GM10266 (cell line): Measurements from ENCODE around the gene MEGF8.

Experiments
- DNase-seq: peaks from one replicate; pipeline ENCODE4 v3.0.0; 2012; ENCODE audit errors: extremely low spot score
- TF ChIP-seq, protein P1 (sequence below): IDR thresholded peaks from 2 replicates; pipeline ENCODE4 v1.5.1; 2012; ENCODE audit warnings: mild to moderate bottlenecking, low read depth; ENCODE audit not compliant: control insufficient read depth, insufficient read depth; ENCODE audit errors: missing control alignments

Gene MEGF8

DNA sequence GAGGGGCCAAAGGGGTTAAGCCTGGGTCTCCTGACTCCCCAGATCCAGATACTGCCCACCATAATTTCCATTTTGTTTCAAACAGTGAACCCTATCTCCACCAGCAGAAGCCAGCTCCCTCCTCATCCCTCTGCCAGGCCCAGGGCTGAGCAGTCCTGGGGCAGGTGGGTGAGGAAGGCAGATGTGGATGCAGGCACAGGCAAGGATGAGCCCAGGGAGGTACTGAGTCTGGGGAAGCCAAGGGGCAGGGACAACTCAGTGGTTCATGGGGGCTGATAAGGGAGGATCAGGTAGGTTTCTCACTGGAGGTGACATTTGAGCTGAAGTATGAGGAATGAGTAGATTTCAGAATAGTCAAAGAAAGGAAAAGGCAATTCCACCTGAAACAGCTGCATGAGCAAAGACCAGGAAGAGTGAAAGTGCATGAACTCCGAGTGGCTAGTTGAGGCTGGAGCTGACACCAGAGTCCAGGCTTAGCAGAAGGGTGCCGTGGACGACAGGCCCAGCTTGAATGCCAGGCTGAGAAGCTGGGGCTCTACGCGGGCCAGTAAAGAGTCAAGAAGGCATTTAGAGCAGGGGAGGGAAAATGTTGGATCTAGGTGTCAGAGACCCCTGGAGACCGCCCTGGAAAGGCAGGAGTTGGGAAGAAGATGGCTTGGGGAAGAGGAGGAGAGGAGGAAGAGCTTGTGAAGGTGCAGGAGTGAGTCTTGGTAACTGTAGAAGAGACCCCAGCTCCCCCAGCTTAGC is 46.1 kb upstream of the MEGF8 start:
- TF ChIP-seq, protein P1, sequence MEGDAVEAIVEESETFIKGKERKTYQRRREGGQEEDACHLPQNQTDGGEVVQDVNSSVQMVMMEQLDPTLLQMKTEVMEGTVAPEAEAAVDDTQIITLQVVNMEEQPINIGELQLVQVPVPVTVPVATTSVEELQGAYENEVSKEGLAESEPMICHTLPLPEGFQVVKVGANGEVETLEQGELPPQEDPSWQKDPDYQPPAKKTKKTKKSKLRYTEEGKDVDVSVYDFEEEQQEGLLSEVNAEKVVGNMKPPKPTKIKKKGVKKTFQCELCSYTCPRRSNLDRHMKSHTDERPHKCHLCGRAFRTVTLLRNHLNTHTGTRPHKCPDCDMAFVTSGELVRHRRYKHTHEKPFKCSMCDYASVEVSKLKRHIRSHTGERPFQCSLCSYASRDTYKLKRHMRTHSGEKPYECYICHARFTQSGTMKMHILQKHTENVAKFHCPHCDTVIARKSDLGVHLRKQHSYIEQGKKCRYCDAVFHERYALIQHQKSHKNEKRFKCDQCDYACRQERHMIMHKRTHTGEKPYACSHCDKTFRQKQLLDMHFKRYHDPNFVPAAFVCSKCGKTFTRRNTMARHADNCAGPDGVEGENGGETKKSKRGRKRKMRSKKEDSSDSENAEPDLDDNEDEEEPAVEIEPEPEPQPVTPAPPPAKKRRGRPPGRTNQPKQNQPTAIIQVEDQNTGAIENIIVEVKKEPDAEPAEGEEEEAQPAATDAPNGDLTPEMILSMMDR = no peak
- DNase-seq = no peak

DNA sequence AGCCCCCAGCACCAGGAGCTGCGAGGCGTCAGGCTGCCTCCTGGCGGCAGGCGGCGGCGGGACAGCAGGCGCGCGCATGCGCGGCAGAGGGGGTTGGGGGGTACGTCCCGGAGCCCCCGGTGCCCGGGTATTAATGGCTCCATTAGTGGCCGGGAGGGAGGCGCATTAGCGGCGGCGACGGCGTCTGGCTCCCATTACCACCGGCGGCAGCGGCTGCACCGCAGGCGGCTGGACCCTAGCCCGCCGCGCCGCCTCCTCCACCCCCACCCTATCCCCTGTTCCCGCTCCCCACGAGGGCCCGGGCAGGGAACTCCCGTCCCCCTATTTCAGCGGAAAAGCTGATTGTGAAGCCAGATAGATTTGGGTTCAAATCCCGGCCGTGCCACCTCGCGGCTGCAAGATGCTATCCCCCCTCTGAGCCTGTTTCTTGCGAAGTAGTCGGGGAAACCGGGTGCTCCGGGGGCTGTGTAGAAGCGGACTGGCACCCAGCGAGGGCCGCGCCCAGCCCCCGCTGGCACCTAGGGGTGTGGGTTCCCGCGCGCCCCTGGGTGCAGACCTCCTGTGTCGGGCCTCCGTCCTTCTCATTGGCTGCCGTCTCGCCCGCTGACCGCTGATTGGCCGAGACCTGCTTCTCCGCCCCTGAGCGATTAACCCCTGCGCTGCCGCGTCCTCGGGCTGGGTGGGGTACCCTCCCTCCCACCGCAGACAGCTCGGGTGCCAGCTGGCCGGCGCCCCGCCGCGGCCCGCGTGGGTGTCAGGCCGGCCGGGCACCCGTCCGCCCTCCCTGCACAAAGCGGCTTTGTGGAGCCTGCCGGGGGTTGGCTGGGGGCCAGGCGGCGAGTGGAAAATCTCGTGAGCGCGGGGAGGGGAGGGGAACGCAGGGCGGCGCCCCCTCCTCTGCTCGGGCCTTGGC is 45.3 kb upstream of the MEGF8 start:
- DNase-seq = peak; percentile 96
- TF ChIP-seq, protein P1 = peak; percentile 91

DNA sequence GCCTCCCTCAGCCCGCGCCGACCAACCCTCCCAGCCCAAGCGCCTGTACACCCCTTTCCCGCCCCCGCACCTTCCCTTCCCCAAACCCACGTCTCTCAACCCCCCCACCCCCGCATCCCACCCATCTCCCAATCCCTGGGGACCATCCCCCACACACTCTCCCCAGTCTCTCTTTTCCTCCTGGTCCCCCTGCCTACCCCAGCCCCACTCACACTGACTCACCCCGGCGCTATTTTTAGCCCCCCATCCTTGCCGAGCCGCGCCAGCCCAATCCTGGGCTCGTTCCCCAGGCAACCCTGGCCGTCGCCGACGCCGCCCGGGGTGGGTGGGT is 44.7 kb upstream of the MEGF8 start:
- TF ChIP-seq, protein P1 = no peak
- DNase-seq = no peak

DNA sequence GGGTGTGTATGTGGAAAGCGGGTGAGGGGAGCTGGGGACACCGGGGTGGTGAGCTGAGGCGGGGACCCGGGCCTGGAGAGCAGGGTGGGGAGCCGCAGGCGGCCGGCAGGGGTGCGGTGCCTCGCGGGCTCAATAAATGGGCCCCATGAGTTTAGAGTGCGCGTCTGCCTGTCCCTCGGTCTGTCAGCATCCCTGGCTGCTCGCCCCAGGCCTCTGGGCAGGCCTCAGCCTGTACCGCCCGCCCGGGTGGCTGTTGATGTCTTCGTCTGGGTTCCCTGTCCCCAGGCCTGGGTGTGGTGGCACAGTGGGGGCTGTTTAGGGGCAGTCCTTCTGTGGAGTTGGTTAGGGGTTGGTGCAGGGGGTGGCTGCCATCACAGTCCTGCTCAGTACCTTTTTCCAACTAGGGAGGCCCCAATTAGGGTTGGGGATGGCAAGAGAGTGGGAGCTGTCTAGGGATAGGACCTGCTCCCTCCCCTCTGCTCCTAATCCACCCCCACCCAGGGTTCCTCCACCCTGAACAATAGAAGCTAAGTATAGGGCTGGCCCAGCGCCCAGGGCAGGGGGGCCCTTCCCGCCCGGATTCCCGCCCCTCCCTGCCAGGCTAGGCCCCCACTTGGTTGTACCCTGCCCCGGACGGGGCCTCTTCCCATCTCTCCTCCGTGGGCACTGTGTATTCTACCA is 44.1 kb upstream of the MEGF8 start:
- TF ChIP-seq, protein P1 = no peak
- DNase-seq = peak; percentile 55

DNA sequence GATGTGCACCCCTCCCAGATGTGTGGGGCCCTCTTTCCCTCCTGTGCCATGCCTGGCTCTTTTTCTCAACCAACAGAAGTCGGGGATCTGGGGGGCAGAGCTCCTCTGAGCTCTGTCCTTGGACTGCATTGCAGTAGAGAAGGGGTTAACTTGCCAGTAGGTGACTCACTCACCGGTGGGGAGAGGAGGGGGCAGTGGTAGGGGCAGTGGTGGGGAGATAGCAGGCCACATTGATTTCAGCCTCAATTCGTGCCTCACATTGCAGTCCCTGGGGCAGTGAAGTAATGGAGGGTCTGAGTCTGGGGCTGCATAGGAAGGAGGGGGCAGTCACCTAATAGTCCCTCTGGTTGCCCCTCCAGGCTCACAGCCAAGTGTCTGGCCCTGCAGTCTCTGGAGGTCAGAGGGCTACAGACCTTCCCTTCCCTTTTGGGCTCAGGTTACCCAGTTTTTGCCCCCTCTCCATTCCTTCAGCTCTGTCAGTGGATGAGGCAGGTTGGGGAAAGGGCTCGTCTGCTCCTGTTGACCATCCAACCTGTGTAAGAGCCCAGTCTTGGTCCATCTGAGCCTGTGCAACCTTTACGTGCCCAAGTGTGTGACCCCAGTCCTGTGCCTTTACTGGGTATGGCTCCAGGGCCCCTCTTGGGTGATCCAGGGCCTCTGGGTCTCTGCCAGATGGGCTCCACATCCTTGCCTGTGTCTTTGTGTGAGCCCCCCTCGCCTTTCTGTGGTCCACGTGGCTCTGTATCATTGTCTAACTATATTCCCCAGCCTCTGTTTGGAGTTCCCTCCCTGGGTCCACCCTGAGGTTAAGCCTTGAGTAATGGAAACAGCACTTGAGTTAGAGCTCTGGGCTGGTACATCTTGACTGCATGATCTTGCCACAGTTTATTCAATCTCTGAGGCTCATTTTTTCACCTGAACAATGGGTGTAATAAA is 43.3 kb upstream of the MEGF8 start:
- TF ChIP-seq, protein P1 = no peak
- no peak for DNase-seq

DNA sequence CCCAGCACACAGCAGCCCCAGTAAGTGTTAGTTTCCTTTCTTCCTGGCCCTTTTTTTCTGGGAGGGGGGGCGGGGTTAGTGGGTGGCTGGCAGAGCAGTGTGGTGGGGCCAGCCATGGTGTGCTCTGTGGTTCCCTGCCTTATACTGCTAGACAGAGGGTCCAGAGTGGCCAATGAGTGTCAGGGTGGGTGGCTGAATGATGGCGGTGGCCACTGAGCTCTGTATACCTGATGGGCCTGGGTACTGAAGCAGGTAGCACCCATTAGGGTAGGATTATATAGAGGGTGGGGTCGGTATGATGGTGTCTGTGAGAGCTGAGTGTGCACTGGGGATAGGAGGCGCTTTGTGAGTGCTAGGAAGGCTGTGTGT is 42.6 kb upstream of the MEGF8 start:
- no peak for DNase-seq
- TF ChIP-seq, protein P1 = no peak
